Esophagus muscularis mucosa (tissue), 3 donors: Measurements from ENCODE around the gene ADGRV1.

Source experiments
- CTCF ChIP-seq, 3 experiments: fragments of 200-600 bp in 2 of 3; fragments of 450-650 bp in 1 of 3; sonication (generic) in 2 of 3; IDR thresholded peaks; one replicate each; pipeline ENCODE4 v1.5.1; 2017 to 2019; ENCODE audit warnings: antibody characterized with exemption in 3 of 3, mild to moderate bottlenecking in 2 of 3, moderate library complexity in 1 of 3
- POLR2A ChIP-seq: fragments of 450-650 bp; IDR thresholded peaks from one replicate; pipeline ENCODE4 v1.6.1; 2017; ENCODE audit warnings: antibody characterized with exemption, moderate library complexity, mild to moderate bottlenecking, low read depth
- POLR2AphosphoS5 ChIP-seq, 2 donors: sonication (generic); formaldehyde crosslinking; IDR thresholded peaks; one replicate each; pipeline ENCODE4 v1.6.1; 2017; ENCODE audit warnings: antibody characterized with exemption in 2 of 2

- TF ChIP-seq CTCF (IDR thresholded peaks at IDR 0.05), result no peak
- TF ChIP-seq POLR2AphosphoS5 (IDR thresholded peaks at IDR 0.05), result no peak
- no peak for TF ChIP-seq POLR2A
Measured at GRCh38 chr5:90638878-90639277, 80.3 kb downstream of the ADGRV1 start.
